ENCODE results near the gene PRLHR. TPM values are rescaled to one million over a fixed set of nuclear protein-coding genes. Genes with fewer than 3 reads are reported as not detected.

Gene PRLHR
- total and polyA plus RNA-seq, 2 of the 13 experiments (the other 11 are each of a cell fraction or from before 2014, with no cell fraction given): not detected

DNA sequence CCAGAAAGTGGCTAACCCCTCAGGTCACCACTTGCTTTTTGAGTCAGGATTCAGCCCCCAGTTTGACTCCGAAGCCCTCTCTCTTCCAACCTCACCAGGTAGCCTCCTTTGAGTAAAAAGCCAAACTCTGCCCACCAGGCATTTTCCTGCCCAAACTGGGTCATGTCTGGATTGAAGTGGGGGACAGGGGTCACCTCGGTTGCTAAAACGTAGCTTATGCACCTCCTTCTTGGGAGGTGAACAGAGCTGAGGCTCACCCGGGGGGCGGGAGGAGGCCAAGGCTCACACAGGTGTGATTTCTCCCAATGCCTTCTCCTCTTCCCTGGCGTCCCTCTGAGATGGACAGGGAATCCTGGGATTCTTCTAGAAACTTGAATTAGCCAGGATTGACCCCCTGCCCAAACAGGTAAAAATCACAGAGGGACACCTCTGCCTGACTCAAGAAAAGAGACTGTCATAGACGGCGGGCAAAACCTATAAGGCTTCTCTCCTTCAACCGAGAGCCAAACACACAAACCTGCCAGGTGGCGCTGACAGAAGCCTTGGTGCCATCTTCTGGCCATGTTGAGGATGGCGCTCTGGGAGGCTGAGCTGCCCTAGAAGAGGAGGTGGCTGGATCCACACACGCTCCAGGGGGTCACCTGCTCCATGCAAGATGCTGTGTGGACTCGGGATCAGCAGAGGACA lies 51.6 kb downstream of the PRLHR start (continued):
- TF ChIP-seq KLF9 (CRISPR knock-in tag; IDR thresholded peaks at IDR 0.05; ENCODE audit: low read depth): no peak
- TF ChIP-seq, protein P1, sequence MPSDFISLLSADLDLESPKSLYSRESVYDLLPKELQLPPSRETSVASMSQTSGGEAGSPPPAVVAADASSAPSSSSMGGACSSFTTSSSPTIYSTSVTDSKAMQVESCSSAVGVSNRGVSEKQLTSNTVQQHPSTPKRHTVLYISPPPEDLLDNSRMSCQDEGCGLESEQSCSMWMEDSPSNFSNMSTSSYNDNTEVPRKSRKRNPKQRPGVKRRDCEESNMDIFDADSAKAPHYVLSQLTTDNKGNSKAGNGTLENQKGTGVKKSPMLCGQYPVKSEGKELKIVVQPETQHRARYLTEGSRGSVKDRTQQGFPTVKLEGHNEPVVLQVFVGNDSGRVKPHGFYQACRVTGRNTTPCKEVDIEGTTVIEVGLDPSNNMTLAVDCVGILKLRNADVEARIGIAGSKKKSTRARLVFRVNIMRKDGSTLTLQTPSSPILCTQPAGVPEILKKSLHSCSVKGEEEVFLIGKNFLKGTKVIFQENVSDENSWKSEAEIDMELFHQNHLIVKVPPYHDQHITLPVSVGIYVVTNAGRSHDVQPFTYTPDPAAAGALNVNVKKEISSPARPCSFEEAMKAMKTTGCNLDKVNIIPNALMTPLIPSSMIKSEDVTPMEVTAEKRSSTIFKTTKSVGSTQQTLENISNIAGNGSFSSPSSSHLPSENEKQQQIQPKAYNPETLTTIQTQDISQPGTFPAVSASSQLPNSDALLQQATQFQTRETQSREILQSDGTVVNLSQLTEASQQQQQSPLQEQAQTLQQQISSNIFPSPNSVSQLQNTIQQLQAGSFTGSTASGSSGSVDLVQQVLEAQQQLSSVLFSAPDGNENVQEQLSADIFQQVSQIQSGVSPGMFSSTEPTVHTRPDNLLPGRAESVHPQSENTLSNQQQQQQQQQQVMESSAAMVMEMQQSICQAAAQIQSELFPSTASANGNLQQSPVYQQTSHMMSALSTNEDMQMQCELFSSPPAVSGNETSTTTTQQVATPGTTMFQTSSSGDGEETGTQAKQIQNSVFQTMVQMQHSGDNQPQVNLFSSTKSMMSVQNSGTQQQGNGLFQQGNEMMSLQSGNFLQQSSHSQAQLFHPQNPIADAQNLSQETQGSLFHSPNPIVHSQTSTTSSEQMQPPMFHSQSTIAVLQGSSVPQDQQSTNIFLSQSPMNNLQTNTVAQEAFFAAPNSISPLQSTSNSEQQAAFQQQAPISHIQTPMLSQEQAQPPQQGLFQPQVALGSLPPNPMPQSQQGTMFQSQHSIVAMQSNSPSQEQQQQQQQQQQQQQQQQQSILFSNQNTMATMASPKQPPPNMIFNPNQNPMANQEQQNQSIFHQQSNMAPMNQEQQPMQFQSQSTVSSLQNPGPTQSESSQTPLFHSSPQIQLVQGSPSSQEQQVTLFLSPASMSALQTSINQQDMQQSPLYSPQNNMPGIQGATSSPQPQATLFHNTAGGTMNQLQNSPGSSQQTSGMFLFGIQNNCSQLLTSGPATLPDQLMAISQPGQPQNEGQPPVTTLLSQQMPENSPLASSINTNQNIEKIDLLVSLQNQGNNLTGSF (CRISPR knock-in tag; IDR thresholded peaks at IDR 0.05): no peak
- TF ChIP-seq KMT2B (CRISPR knock-in tag; IDR thresholded peaks at IDR 0.05): no peak
- no peak for TF ChIP-seq ZSCAN29 (CRISPR knock-in tag; conservative IDR thresholded peaks at IDR 0.05)
- TF ChIP-seq CHCHD3 (CRISPR knock-in tag; IDR thresholded peaks at IDR 0.05): no peak
- no peak for TF ChIP-seq TAF15 (IDR thresholded peaks at IDR 0.05; ENCODE audit: low read depth, low read length, poor library complexity, severe bottlenecking)
- no peak for TF ChIP-seq CCAR2 (optimal IDR thresholded peaks at IDR 0.05; ENCODE audit: low read depth, low read length)
- no peak for TF ChIP-seq TBX3 (IDR thresholded peaks at IDR 0.05; ENCODE audit: borderline replicate concordance)
- no peak for TF ChIP-seq ZNF251 (CRISPR knock-in tag; IDR thresholded peaks at IDR 0.05)
- no peak for TF ChIP-seq AGO2 (optimal IDR thresholded peaks at IDR 0.05; ENCODE audit: low read depth, low read length)
- 0 out of 2 replicates have a peak, but pooled peaks have one; percentile 33 for TF ChIP-seq KDM2A (CRISPR knock-in tag; IDR thresholded peaks at IDR 0.05; ENCODE audit: borderline replicate concordance, low read depth)
- TF ChIP-seq, protein P2, sequence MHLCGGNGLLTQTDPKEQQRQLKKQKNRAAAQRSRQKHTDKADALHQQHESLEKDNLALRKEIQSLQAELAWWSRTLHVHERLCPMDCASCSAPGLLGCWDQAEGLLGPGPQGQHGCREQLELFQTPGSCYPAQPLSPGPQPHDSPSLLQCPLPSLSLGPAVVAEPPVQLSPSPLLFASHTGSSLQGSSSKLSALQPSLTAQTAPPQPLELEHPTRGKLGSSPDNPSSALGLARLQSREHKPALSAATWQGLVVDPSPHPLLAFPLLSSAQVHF (CRISPR knock-in tag; IDR thresholded peaks at IDR 0.05): no peak
- no peak for TF ChIP-seq ZNF883 (CRISPR knock-in tag; IDR thresholded peaks at IDR 0.05; ENCODE audit: not compliant biosample characterization)
- TF ChIP-seq ZNF619 (CRISPR knock-in tag; IDR thresholded peaks at IDR 0.05): no peak
- TF ChIP-seq SALL1 (CRISPR knock-in tag; IDR thresholded peaks at IDR 0.05): 0 out of 2 replicates have a peak, but pooled peaks have one; percentile 14
- no peak for TF ChIP-seq JUN (CRISPR knock-in tag; IDR thresholded peaks at IDR 0.05)
- no peak for TF ChIP-seq FOXP4 (CRISPR knock-in tag; IDR thresholded peaks at IDR 0.05)
- no peak for TF ChIP-seq IKZF4 (CRISPR knock-in tag; IDR thresholded peaks at IDR 0.05; ENCODE audit: borderline replicate concordance, low read depth, not compliant biosample characterization)
- no peak for TF ChIP-seq ARHGAP35 (CRISPR knock-in tag; IDR thresholded peaks at IDR 0.05; ENCODE audit: borderline replicate concordance)
- no peak for TF ChIP-seq PBX2 (CRISPR knock-in tag; IDR thresholded peaks at IDR 0.05)

Measured in HepG2 (cell line).